Esophagus muscularis mucosa (tissue), 4 donors: ENCODE results near the gene ADAMTS3. TPM values are rescaled to one million over a fixed set of nuclear protein-coding genes. Genes with fewer than 3 reads are reported as not detected.

Experiments
- DNase-seq: peaks from one replicate; pipeline ENCODE4 v3.0.0-alpha.2; 2017; ENCODE audit errors: extremely low spot score
- H3K27ac ChIP-seq, 4 donors: fragments of 200-600 bp; sonication (generic); replicated peaks in 1 of 4; 1 replicate in 3 of 4; 2 replicates in 1 of 4; pipeline ENCODE4 v1.5.1; 2016 to 2019; ENCODE audit warnings: mild to moderate bottlenecking in 1 of 4
- H3K27me3 ChIP-seq, 4 donors: fragments of 200-600 bp; sonication (generic); one replicate each; pipeline versions ENCODE4 v1.5.1 to v1.6.0; 2016 to 2019
- H3K36me3 ChIP-seq, 4 donors: fragments of 200-600 bp; sonication (generic); one replicate each; pipeline ENCODE4 v1.5.1; 2016 to 2019
- H3K4me1 ChIP-seq, 4 donors: fragments of 200-600 bp; sonication (generic); one replicate each; pipeline ENCODE4 v1.5.1; 2016 to 2019
- H3K4me3 ChIP-seq, 4 donors: fragments of 200-600 bp; sonication (generic); 1 replicate in 2 of 4; 2 replicates in 2 of 4; pipeline ENCODE4 v1.5.1; 2016 to 2019; ENCODE audit warnings: mild to moderate bottlenecking in 4 of 4, moderate library complexity in 1 of 4
- H3K9me3 ChIP-seq, 4 donors: fragments of 200-600 bp; sonication (generic); 1 replicate in 3 of 4; 2 replicates in 1 of 4; pipeline ENCODE4 v1.5.1; 2016 to 2019
- EP300 ChIP-seq: sonication (generic); formaldehyde crosslinking; IDR thresholded peaks from one replicate; pipeline ENCODE4 v1.6.1; 2017; ENCODE audit warnings: antibody characterized with exemption
- POLR2A ChIP-seq: fragments of 450-650 bp; IDR thresholded peaks from one replicate; pipeline ENCODE4 v1.6.1; 2017; ENCODE audit warnings: antibody characterized with exemption, moderate library complexity, mild to moderate bottlenecking, low read depth
- POLR2AphosphoS5 ChIP-seq, 2 donors: sonication (generic); formaldehyde crosslinking; IDR thresholded peaks; one replicate each; pipeline ENCODE4 v1.6.1; 2017; ENCODE audit warnings: antibody characterized with exemption in 2 of 2
- WGBS: methylation state at CpG from one replicate; pipeline ENCODE4 v1.1.5; 2018; 5-methylcytosine and 5-hydroxymethylcytosine counted together
- intact Hi-C: fragments of 100-400 bp; cut with DNase I; formaldehyde crosslinking; loops from one replicate; pipeline ENCODE4 v1.15.1; 2023
- total RNA-seq, 4 donors: library from RNA; depleted of rRNA; stranded (reverse); fragments of >200 nt; gene quantifications; one replicate each; pipeline versions ENCODE4 v1.1.0 to v1.2.1, GENCODE V29; 2016
- TF ChIP-seq, protein P1 (sequence below), 3 experiments: fragments of 200-600 bp in 2 of 3; fragments of 450-650 bp in 1 of 3; sonication (generic) in 2 of 3; IDR thresholded peaks; one replicate each; pipeline ENCODE4 v1.5.1; 2017 to 2019; ENCODE audit warnings: antibody characterized with exemption in 3 of 3, mild to moderate bottlenecking in 2 of 3, moderate library complexity in 1 of 3

ADAMTS3 gene
- total RNA-seq, 4 donors from 2014 or later, result 1.1 to 2.5 (median 1.3) TPM

DNA sequence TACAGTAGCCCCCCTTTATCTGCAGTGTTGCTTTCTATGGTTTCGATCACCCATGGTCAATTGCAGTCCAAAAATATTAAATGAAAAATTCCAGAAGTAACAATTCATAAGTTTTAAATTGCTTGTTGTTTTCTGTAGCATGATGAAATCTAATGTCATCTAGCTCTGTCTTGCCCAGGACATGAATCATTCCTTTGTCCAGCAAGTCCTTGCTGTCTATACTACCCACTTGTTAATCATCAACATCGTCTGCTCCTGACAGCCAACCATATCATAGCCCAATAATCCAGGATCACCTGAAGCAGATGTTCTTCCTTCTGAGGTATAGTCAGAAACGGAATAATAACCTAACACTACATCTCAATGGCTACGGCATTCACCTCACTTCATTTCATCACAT is 79.8 kb downstream of the ADAMTS3 start:
- Histone ChIP-seq H3K4me3 (no peak overlapping the region), H3K36me3 (no peaks in the 10 kb centered on the region), H3K4me1 (no peaks in the 10 kb centered on the region), H3K9me3 (peaks cover 0 to 7% (median 0%) of the 10 kb centered on the region in 4 donors), H3K27ac (no peak overlapping the region), H3K27me3 (no peaks in the 10 kb centered on the region)
- no peak for DNase-seq
- 65% methylated on average over 4 of the region's 4 CpGs for WGBS
- intact Hi-C loops, result no loop called here
- TF ChIP-seq POLR2AphosphoS5 (IDR thresholded peaks at IDR 0.05), result no peak
- TF ChIP-seq EP300, result no peak
- TF ChIP-seq, protein P1, sequence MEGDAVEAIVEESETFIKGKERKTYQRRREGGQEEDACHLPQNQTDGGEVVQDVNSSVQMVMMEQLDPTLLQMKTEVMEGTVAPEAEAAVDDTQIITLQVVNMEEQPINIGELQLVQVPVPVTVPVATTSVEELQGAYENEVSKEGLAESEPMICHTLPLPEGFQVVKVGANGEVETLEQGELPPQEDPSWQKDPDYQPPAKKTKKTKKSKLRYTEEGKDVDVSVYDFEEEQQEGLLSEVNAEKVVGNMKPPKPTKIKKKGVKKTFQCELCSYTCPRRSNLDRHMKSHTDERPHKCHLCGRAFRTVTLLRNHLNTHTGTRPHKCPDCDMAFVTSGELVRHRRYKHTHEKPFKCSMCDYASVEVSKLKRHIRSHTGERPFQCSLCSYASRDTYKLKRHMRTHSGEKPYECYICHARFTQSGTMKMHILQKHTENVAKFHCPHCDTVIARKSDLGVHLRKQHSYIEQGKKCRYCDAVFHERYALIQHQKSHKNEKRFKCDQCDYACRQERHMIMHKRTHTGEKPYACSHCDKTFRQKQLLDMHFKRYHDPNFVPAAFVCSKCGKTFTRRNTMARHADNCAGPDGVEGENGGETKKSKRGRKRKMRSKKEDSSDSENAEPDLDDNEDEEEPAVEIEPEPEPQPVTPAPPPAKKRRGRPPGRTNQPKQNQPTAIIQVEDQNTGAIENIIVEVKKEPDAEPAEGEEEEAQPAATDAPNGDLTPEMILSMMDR (IDR thresholded peaks at IDR 0.05), result no peak

DNA sequence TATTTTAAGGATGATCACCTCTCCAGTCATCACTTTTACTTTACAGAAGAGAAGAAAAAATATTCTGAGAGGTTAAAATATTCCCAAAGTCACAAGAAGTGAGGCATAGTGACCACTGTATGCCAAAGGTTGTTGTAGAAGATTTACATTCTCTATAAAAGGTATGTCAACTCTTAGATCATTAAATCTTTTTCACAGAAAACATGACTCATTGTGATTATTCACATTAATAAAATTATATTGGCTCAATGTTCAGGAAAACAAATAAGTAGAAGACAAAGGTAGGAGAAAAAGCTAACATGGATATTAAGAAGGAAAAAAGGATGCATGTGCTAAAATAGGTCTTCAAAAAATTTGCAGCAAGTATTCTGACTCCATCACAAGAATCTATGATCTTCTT is 82.0 kb downstream of the ADAMTS3 start:
- intact Hi-C loops, result no loop called here
- H3K4me1 ChIP-seq, result no peaks in the 10 kb centered on the region
- H3K27ac ChIP-seq, result no peak overlapping the region
- H3K9me3 ChIP-seq, result peaks cover 0 to 8% (median 0%) of the 10 kb centered on the region in 4 donors
- H3K4me3 ChIP-seq, result no peak overlapping the region
- no peaks in the 10 kb centered on the region for H3K36me3 ChIP-seq
- no peak for DNase-seq
- TF ChIP-seq POLR2AphosphoS5 (IDR thresholded peaks at IDR 0.05), result no peak
- no peak for TF ChIP-seq POLR2A
- no peak for TF ChIP-seq EP300
- TF ChIP-seq, protein P1 (IDR thresholded peaks at IDR 0.05), result no peak
- H3K27me3 ChIP-seq, result no peaks in the 10 kb centered on the region

- intact Hi-C loops, result no loop called here
- 81% methylated on average over 1 of the region's 1 CpG for WGBS
- Histone ChIP-seq H3K27ac (no peak overlapping the region), H3K4me1 (no peaks in the 10 kb centered on the region), H3K4me3 (no peak overlapping the region), H3K9me3 (peaks cover 0 to 8% (median 0%) of the 10 kb centered on the region in 4 donors), H3K27me3 (no peaks in the 10 kb centered on the region), H3K36me3 (no peaks in the 10 kb centered on the region)
- no peak for DNase-seq
- TF ChIP-seq, protein P1 (IDR thresholded peaks at IDR 0.05), result no peak
- TF ChIP-seq POLR2AphosphoS5 (IDR thresholded peaks at IDR 0.05) (no peak), POLR2A (no peak)
Observed at GRCh38 chr4:72484981-72485380, 84.0 kb downstream of the ADAMTS3 start.

DNA sequence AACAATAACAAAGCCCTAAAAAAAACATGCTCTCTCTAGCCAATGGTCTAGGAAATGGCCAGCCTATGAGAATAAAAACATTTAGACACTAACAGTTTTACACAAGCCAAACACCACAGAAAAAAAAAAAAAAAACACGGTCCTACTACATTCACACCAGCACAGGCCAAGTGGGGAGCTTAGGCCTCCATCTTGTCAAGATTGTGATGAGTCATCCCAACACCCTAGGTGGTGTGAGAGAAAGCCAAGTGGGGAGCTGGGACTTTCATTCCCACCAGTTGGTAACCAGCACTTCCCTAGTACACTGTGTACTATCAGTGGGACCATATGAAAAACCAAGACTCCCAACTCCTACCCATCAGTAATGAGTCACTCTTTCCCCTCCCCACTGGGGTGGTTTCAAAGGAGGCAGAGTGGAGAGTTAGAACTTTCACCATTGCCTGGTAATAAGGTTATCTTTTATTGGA is 95.6 kb downstream of the ADAMTS3 start:
- Histone ChIP-seq H3K27me3 (no peaks in the 10 kb centered on the region), H3K4me1 (no peaks in the 10 kb centered on the region), H3K36me3 (no peaks in the 10 kb centered on the region), H3K27ac (no peak overlapping the region), H3K4me3 (no peak overlapping the region), H3K9me3 (no peaks in the 10 kb centered on the region)
- DNase-seq, result no peak
- WGBS, result 96% methylated on average over 1 of the region's 1 CpG
- intact Hi-C loops, result no loop called here
- TF ChIP-seq, protein P1 (IDR thresholded peaks at IDR 0.05), result no peak
- TF ChIP-seq EP300 (no peak), POLR2AphosphoS5 (IDR thresholded peaks at IDR 0.05) (no peak), POLR2A (no peak)

DNA sequence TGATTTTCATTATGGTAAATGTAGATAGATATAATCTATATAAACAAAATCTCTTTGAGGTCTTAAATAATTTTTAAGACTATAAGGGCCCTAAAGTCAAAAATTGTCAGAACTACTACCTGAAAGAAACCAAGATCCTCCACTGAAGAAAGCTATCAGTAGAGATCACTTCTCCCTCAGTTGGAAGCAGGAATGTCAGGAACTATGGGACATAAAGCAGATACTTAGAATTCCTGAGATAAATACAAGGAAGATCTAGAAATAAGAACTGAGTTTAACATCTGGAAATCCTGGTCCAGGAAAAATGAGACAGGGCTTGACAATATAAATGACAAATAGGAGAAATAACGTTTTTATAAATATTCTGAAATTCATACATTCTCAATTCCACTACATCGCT is 97.2 kb downstream of the ADAMTS3 start:
- Histone ChIP-seq H3K27ac (no peak overlapping the region), H3K36me3 (no peaks in the 10 kb centered on the region), H3K9me3 (no peaks in the 10 kb centered on the region), H3K27me3 (no peaks in the 10 kb centered on the region), H3K4me3 (no peak overlapping the region), H3K4me1 (no peaks in the 10 kb centered on the region)
- DNase-seq, result no peak
- WGBS, result 57% methylated on average over 2 of the region's 2 CpGs
- intact Hi-C loops, result no loop called here
- TF ChIP-seq EP300 (no peak), POLR2AphosphoS5 (IDR thresholded peaks at IDR 0.05) (no peak), POLR2A (no peak)
- TF ChIP-seq, protein P1 (IDR thresholded peaks at IDR 0.05), result no peak
